ENCODE data around the gene S100A6.
A peak's percentile ranks its signal among the peaks of the same experiment; 100 is the strongest.

S100A6 gene

GRCh38 chr1:153557877-153558276, 22.1 kb upstream of the S100A6 start:
- Histone ChIP-seq H3K4me1 (peaks cover 17 to 48% (median 29%) of the 10 kb centered on the region in 10 experiments), H3K4me3 (no peak overlapping the region), H3K36me3 (no peaks in the 10 kb centered on the region), H3K9me3 (replicated peaks in 1 of 11) (0 out of 22 replicates have a peak, but pooled peaks cover 0 to 4% (median 0%) of the 10 kb centered on the region in 11 experiments), H3K9ac (no peak overlapping the region), H3K4me2 (no peak overlapping the region), H4K20me1 (no peaks in the 10 kb centered on the region), H3K27me3 (no peaks in the 10 kb centered on the region), H3K27ac (no peak overlapping the region)
- TF ChIP-seq Cebpa-rat (IDR thresholded peaks at IDR 0.05) = no peak

DNA sequence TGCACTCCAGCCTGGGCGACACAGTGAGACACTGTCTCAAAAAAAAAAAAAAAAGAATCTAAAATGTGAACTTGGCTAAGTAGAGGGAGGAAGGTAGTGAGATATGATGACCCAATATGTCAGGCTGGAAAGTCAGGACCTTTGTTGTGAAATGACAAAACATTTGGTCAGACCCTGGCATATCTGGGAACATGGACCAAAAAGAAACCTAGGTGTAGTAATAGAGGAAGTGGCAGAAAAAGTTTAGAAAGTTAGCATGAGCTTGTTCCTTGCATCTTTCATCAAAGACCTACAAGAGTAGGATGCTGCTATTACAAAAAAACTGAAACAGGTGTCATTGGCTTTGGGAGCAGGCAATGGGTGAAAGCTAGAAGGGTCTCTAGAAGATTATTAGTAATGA, 20.6 kb upstream of the S100A6 start:
- Histone ChIP-seq H3K36me3 (no peaks in the 10 kb centered on the region), H3K4me1 (peaks cover 19 to 47% (median 29%) of the 10 kb centered on the region in 10 experiments), H3K4me2 (no peak overlapping the region; a peak in 1 of 22 replicates), H3K27me3 (no peaks in the 10 kb centered on the region), H3K9ac (no peak overlapping the region), H3K27ac (no peak overlapping the region), H3K4me3 (no peak overlapping the region), H3K9me3 (replicated peaks in 1 of 11) (0 out of 22 replicates have a peak, but pooled peaks cover 0 to 4% (median 0%) of the 10 kb centered on the region in 11 experiments), H4K20me1 (no peaks in the 10 kb centered on the region)
- TF ChIP-seq Cebpa-rat (IDR thresholded peaks at IDR 0.05) = no peak

- Histone ChIP-seq H3K9me3 (replicated peaks in 1 of 11) (0 out of 22 replicates have a peak, but pooled peaks cover 0 to 4% (median 0%) of the 10 kb centered on the region in 11 experiments), H3K27me3 (no peaks in the 10 kb centered on the region), H3K27ac (peak overlapping the region in 8 of 11 experiments; percentile 8 to 58 (median 44); a peak in 15 of 22 replicates), H3K36me3 (no peaks in the 10 kb centered on the region), H3K9ac (peak overlapping the region in 5 of 11 experiments; percentile 17 to 43 (median 26); a peak in 5 of 22 replicates), H3K4me2 (peak overlapping the region; percentile 52 to 83 (median 68)), H4K20me1 (no peaks in the 10 kb centered on the region), H3K4me1 (peaks cover 42 to 67% (median 50%) of the 10 kb centered on the region in 10 experiments), H3K4me3 (no peak overlapping the region)
- TF ChIP-seq Cebpa-rat (IDR thresholded peaks at IDR 0.05) = no peak
Observed at GRCh38 chr1:153553830-153554541, 18.2 kb upstream of the S100A6 start.

DNA sequence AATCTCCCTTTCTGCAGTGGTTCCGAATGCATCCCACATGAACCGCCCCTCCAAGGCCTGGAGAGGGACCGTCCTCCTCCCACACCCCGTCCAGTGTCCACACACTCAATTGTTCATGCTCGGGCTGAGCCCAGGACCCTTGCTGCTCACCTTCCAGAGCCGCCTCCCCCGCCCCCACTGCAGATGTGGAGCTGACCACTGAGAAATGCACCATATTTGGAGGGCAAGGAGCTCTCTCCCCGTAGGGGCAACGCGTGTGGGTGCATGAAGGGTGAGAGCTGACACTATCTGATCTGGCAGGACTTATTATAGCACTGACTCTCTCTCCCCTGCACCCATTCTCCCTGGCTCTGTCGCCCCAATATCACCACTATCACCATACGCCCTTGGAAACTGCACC, 17.3 kb upstream of the S100A6 start:
- no peak overlapping the region for H3K4me3 ChIP-seq
- H3K4me2 ChIP-seq = peak overlapping the region; percentile 52 to 83 (median 68)

DNA sequence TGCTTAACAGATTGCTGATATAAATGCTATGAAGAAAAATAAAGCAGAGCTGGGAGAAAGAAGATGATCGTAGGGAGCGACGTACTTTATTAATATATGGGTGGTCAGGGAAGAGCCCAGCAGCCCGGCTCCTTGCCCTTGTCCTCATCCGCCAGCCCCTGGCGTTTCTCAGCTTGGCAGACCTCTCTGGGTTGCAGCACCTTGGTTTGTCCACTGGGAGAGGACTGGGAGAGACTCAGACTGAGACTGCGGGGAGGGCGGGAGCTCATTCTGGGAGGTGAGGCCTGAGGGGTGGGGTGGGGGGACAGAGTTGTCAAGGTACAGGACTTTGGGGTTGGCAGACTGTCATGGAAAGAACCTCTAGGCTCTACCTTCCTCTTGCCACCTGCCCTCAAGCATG, 16.5 kb upstream of the S100A6 start:
- Histone ChIP-seq H3K4me3 (no peak overlapping the region), H3K27ac (no peak overlapping the region), H3K9ac (no peak overlapping the region), H3K36me3 (no peaks in the 10 kb centered on the region), H3K4me1 (peaks cover 59 to 84% (median 67%) of the 10 kb centered on the region in 10 experiments), H3K4me2 (peak overlapping the region in 1 of 11 experiments; percentile 96; a peak in 1 of 22 replicates), H4K20me1 (no peaks in the 10 kb centered on the region), H3K27me3 (no peaks in the 10 kb centered on the region), H3K9me3 (replicated peaks in 1 of 11) (no peaks in the 10 kb centered on the region)
- no peak for TF ChIP-seq Cebpa-rat (IDR thresholded peaks at IDR 0.05)

More for the DNA sequence above, 17.3 kb upstream of the S100A6 start:
- 0 out of 22 replicates have a peak, but pooled peaks cover 0 to 4% (median 0%) of the 10 kb centered on the region in 11 experiments for H3K9me3 ChIP-seq (replicated peaks in 1 of 11)
- peak overlapping the region in 2 of 11 experiments; percentile 44 to 48; a peak in 1 of 22 replicates for H3K27ac ChIP-seq
- no peaks in the 10 kb centered on the region for H3K36me3 ChIP-seq
- no peak for TF ChIP-seq Cebpa-rat (IDR thresholded peaks at IDR 0.05)
- H3K4me1 ChIP-seq = peaks cover 51 to 76% (median 59%) of the 10 kb centered on the region in 10 experiments
- no peak overlapping the region for H3K9ac ChIP-seq
- H4K20me1 ChIP-seq = no peaks in the 10 kb centered on the region
- H3K27me3 ChIP-seq = no peaks in the 10 kb centered on the region

DNA sequence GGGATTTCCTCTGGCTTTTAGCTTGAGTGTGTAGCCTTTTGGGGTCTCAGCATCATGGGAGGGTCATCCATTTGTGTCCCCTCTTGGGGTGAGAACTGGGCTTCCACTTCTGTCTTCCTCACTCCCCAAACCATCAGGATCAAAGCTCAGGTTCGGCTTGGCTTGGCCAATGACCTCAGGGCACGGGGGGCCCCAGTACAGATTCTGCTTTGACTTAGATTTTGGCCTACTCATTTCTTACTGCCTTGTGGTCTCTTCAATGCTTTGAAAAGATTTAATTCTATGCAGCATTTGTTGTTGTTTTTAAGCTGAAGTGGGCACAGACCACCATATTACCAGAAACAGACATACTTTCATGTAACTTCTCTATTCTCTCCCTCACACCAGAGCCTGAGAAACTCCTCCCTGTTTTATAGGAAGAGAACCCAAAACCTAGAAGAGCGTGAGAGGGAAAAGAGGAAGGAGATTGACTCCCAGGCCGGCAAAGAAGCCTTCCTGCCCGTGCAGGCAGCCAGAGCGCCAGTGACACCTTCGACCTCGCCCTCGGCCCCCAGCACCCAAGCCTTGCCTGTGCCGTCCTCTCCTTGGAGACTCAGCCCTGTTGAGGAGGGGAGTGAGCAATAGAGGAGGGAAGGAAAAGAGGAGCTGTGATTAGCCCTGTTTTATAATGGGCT, 15.2 kb upstream of the S100A6 start:
- no peaks in the 10 kb centered on the region for H3K9me3 ChIP-seq (replicated peaks in 1 of 11)
- H3K4me1 ChIP-seq = peaks cover 73 to 90% (median 81%) of the 10 kb centered on the region in 10 experiments
- peak overlapping the region in 9 of 11 experiments; percentile 24 to 80 (median 64); a peak in 17 of 22 replicates for H3K27ac ChIP-seq
- H3K9ac ChIP-seq = peak overlapping the region in 5 of 11 experiments; percentile 4 to 32 (median 9); a peak in 5 of 22 replicates
- peak overlapping the region; percentile 86 to 100 (median 95) for H3K4me2 ChIP-seq
- no peaks in the 10 kb centered on the region for H3K36me3 ChIP-seq
- no peaks in the 10 kb centered on the region for H3K27me3 ChIP-seq
- TF ChIP-seq Cebpa-rat (IDR thresholded peaks at IDR 0.05) = no peak
- no peaks in the 10 kb centered on the region for H4K20me1 ChIP-seq
- H3K4me3 ChIP-seq = no peak overlapping the region

- Histone ChIP-seq H3K9me3 (replicated peaks in 1 of 11) (no peaks in the 10 kb centered on the region), H3K27me3 (no peaks in the 10 kb centered on the region), H4K20me1 (0 out of 22 replicates have a peak, but pooled peaks cover 0 to under 1% (median 0%) of the 10 kb centered on the region in 11 experiments), H3K4me3 (no peak overlapping the region), H3K36me3 (no peaks in the 10 kb centered on the region), H3K9ac (peak overlapping the region in 4 of 11 experiments; percentile 3 to 23 (median 4); a peak in 3 of 22 replicates), H3K27ac (peak overlapping the region in 9 of 11 experiments; percentile 24 to 80 (median 64); a peak in 16 of 22 replicates), H3K4me2 (peak overlapping the region; percentile 86 to 100 (median 95)), H3K4me1 (peaks cover 79 to 96% (median 86%) of the 10 kb centered on the region in 10 experiments)
- TF ChIP-seq Cebpa-rat (IDR thresholded peaks at IDR 0.05) = no peak
Observed at GRCh38 chr1:153550398-153550758, 14.6 kb upstream of the S100A6 start.

DNA sequence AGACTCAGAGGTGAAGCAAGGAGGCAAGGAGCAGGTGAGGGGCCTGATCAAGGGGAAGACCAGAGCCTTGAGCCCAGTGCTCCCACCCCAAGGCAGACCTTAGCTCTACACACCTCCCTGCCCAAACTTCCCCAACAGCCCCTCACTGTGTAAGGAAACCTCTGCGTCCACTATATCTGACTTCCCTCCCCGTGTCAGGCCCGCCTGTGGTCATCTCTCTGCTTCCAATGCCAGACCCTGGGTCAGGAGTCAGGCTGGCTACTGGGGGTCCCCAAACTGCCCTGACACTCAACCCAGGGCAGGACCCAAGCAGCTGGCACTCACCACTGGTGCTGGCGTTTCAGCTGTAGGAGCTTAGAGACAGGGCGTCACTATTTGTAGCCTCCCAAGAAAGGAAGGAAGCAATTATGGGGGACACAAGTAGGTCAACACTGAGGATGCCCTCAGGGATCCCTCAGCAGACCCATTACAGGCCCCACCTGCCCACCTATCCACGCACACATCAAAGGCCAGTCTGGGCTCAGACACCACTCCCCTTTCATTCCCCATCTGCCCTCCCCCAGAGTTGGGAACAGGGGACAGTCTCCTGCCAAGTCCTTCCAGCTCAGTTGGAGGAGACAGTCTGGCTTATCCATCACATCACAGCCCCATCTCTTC, 14.1 kb upstream of the S100A6 start:
- peak overlapping the region in 8 of 11 experiments; percentile 24 to 80 (median 64); a peak in 13 of 22 replicates for H3K27ac ChIP-seq
- H3K9me3 ChIP-seq (replicated peaks in 1 of 11) = no peaks in the 10 kb centered on the region
- no peaks in the 10 kb centered on the region for H3K27me3 ChIP-seq
- H3K4me1 ChIP-seq = peaks cover 83 to 97% (median 88%) of the 10 kb centered on the region in 10 experiments
- H3K9ac ChIP-seq = peak overlapping the region in 1 of 11 experiments; percentile 1; a peak in 1 of 22 replicates
- peaks cover 0 to under 1% (median 0%) of the 10 kb centered on the region in 11 experiments; a peak in 1 of 22 replicates for H3K36me3 ChIP-seq
- peaks cover 0 to 6% (median 0%) of the 10 kb centered on the region in 11 experiments; a peak in 6 of 22 replicates for H4K20me1 ChIP-seq
- no peak for TF ChIP-seq Cebpa-rat (IDR thresholded peaks at IDR 0.05)
- H3K4me2 ChIP-seq = peak overlapping the region; percentile 86 to 100 (median 95)
- H3K4me3 ChIP-seq = no peak overlapping the region
